Right lobe of liver (tissue), 6 donors: ENCODE measurements around the gene KDELR3. TPM values are rescaled to one million over a fixed set of nuclear protein-coding genes. Genes with fewer than 3 reads are reported as not detected.

Experiments
- ATAC-seq, 4 donors: fragments of 200-7000 bp; cut with Tn5 transposase; one replicate each; pipeline ENCODE4 v1.9.1; 2020; ENCODE audit warnings: mild to moderate bottlenecking in 4 of 4, moderate library complexity in 4 of 4
- DNase-seq, 3 donors: peaks; one replicate each; pipeline ENCODE4 v3.0.0-alpha.2; 2020
- H3K27ac ChIP-seq, 3 donors: fragments of 200-600 bp; one replicate each; pipeline ENCODE4 v1.8.0; 2022
- H3K27me3 ChIP-seq, 2 donors: fragments of 200-600 bp; one replicate each; pipeline ENCODE4 v1.8.0; 2022
- H3K36me3 ChIP-seq, 4 donors: fragments of 200-600 bp; sonication (generic) in 1 of 4; one replicate each; pipeline versions ENCODE4 v1.5.1 to v1.8.0; 2017 to 2022; ENCODE audit warnings: control low read depth in 1 of 4
- H3K4me1 ChIP-seq, 4 donors: fragments of 200-600 bp; sonication (generic) in 1 of 4; one replicate each; pipeline versions ENCODE4 v1.5.1 to v1.8.0; 2017 to 2022; ENCODE audit warnings: control low read depth in 1 of 4
- H3K4me3 ChIP-seq, 3 donors: fragments of 200-600 bp; one replicate each; pipeline ENCODE4 v1.8.0; 2022
- H3K9me3 ChIP-seq, 4 donors: fragments of 200-600 bp; sonication (generic) in 1 of 4; one replicate each; pipeline versions ENCODE4 v1.5.1 to v1.8.0; 2017 to 2022; ENCODE audit warnings: control low read depth in 1 of 4
- POLR2A ChIP-seq: fragments of 450-650 bp; IDR thresholded peaks from one replicate; pipeline ENCODE4 v1.6.1; 2017; ENCODE audit warnings: antibody characterized with exemption, mild to moderate bottlenecking
- WGBS: methylation state at CpG from one replicate; pipeline ENCODE4 v1.1.6; 2018; ENCODE audit warnings: low coverage, low lambda C conversion rate; ENCODE audit not compliant: insufficient coverage; ENCODE audit errors: missing lambda C conversion rate; 5-methylcytosine and 5-hydroxymethylcytosine counted together
- intact Hi-C, 2 donors: fragments of 100-400 bp; cut with DNase I; formaldehyde crosslinking; loops; one replicate each; pipeline versions ENCODE4 v1.11.2 to v1.14.1; 2022
- total RNA-seq, 6 experiments: library from RNA; depleted of rRNA in 2 of 6; stranded (reverse); fragments of >200 nt in 2 of 6; fragmentation: NEBNext Ultra II Directional in 3 of 6; extraction: Animal tissue kit (Norgen Biotek cat#: 25700) in 3 of 6; gene quantifications; one replicate each; pipeline versions ENCODE4 v1.1.0 to v1.2.4, GENCODE V29; 2016 to 2023
- TF ChIP-seq, protein P1 (sequence below), 4 donors: fragments of 200-600 bp in 3 of 4; fragments of 450-650 bp in 1 of 4; IDR thresholded peaks; one replicate each; pipeline versions ENCODE4 v1.5.1 to v1.8.0; 2016 to 2022; ENCODE audit warnings: antibody characterized with exemption in 4 of 4, mild to moderate bottlenecking in 2 of 4
- donor health status: DM: no; HTN: yes; CAD: no.
- donor health status: DM: no; HTN: no; CAD: no.
- donor health status: DM: no; HTN: no; CAD: no.
- donor health status: DM: no; HTN: yes; CAD: no.
- donor health status: DM: no; HTN: yes; CAD: no.

The KDELR3 gene
- total RNA-seq, 6 experiments from 2014 or later, result 2.4 to 53.8 (median 12.8) TPM

DNA sequence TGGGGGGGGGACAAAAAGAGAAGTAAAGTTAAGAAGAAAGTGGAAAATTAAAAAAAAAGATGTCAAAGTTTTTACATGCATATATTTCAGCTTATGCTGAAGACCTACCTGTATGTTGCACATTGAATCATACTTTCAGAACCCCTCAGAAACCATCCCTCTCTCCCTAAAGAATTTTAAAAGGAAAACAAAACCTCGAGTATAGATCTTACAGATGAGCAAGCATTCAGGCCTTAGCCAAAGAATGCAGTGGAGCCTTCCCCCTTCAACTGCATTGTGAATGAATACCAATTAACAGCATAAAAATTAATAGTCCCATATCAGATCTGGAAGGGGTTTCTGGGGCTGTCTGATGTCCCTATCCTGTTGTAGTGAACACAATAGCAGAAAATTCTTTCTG lies 16.3 kb downstream of the KDELR3 start:
- no peak for TF ChIP-seq POLR2A
- TF ChIP-seq, protein P1, sequence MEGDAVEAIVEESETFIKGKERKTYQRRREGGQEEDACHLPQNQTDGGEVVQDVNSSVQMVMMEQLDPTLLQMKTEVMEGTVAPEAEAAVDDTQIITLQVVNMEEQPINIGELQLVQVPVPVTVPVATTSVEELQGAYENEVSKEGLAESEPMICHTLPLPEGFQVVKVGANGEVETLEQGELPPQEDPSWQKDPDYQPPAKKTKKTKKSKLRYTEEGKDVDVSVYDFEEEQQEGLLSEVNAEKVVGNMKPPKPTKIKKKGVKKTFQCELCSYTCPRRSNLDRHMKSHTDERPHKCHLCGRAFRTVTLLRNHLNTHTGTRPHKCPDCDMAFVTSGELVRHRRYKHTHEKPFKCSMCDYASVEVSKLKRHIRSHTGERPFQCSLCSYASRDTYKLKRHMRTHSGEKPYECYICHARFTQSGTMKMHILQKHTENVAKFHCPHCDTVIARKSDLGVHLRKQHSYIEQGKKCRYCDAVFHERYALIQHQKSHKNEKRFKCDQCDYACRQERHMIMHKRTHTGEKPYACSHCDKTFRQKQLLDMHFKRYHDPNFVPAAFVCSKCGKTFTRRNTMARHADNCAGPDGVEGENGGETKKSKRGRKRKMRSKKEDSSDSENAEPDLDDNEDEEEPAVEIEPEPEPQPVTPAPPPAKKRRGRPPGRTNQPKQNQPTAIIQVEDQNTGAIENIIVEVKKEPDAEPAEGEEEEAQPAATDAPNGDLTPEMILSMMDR (IDR thresholded peaks at IDR 0.05), result no peak
- whole genome bisulfite sequencing, result 100% methylated on average over 1 of the region's 1 CpG
- Histone ChIP-seq H3K4me1 (no peaks in the 10 kb centered on the region), H3K27me3 (no peaks in the 10 kb centered on the region), H3K9me3 (no peaks in the 10 kb centered on the region), H3K4me3 (no peak overlapping the region), H3K36me3 (peaks cover 16 to 84% (median 62%) of the 10 kb centered on the region in 4 donors), H3K27ac (no peak overlapping the region)
- DNase-seq (no peak), ATAC-seq (no peak)
- intact Hi-C loops, result no loop called here

DNA sequence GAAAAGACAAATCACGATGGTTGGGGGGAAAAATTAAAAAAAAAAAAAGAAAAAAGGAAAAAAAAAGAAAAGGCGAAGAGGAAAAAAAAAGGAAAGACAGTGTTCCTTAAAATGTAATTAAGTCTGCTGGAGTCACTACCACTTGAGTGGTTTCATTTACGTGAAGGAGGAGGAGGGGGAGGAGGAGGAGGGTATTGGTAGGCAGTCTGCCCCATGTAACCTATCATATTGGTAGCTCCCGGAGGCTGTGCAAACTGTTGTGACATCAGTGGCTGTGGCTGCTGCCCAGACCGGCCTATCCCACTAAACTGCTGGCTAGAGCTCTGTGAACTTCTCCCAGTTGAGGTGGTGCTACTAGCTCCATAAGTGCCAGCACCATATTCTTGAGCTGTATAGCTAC lies 17.9 kb downstream of the KDELR3 start:
- ATAC-seq (peak; percentile 60 to 88 (median 70)), DNase-seq (peak in 2 of 3 donors; percentile 36 to 69)
- no peak overlapping the region for H3K27ac ChIP-seq
- WGBS, result 58% methylated on average over 5 of the region's 5 CpGs
- no peaks in the 10 kb centered on the region for H3K27me3 ChIP-seq
- H3K4me1 ChIP-seq, result peaks cover 0 to 7% (median 2%) of the 10 kb centered on the region in 4 donors
- H3K36me3 ChIP-seq, result peaks cover 31 to 99% (median 77%) of the 10 kb centered on the region in 4 donors
- H3K9me3 ChIP-seq, result no peaks in the 10 kb centered on the region
- TF ChIP-seq POLR2A, result no peak
- TF ChIP-seq, protein P1 (IDR thresholded peaks at IDR 0.05), result no peak
- intact Hi-C loops, result no loop called here
- no peak overlapping the region for H3K4me3 ChIP-seq

GRCh38 chr22:38487946-38488345 lies 20.1 kb downstream of the KDELR3 start:
- H3K4me3 ChIP-seq, result no peak overlapping the region
- no peak overlapping the region for H3K27ac ChIP-seq
- DNase-seq, result no peak
- H3K36me3 ChIP-seq, result peaks cover 35 to 98% (median 80%) of the 10 kb centered on the region in 4 donors
- H3K4me1 ChIP-seq, result peaks cover 0 to 13% (median 6%) of the 10 kb centered on the region in 4 donors
- H3K9me3 ChIP-seq, result no peaks in the 10 kb centered on the region
- 79% methylated on average over 4 of the region's 6 CpGs for WGBS
- no peak for ATAC-seq
- no peak for TF ChIP-seq POLR2A
- TF ChIP-seq, protein P1 (IDR thresholded peaks at IDR 0.05), result no peak
- no peaks in the 10 kb centered on the region for H3K27me3 ChIP-seq
- intact Hi-C loops, result no loop called here

DNA sequence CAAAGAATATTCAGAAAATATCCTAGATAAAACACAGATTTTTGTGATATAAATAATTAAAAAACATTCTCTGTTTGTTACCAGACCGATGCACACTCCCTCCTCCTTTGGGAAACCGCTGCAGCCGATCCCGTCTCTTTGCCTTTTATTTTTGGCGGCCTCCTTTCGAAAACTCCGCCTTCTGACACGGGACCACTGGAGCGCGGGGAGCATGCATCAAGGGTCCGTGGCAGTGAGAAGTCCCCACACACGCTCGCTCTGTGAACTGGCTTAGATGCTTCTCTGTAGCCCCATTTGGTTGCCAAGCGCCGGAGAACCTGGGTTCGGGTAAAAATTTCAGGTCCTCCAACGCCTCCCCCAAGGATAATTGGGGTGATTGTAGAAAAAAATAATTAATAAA lies 21.2 kb downstream of the KDELR3 start:
- H3K27ac ChIP-seq, result no peak overlapping the region
- intact Hi-C loops, result no loop called here
- H3K4me3 ChIP-seq, result no peak overlapping the region
- peaks cover 0 to 13% (median 6%) of the 10 kb centered on the region in 4 donors for H3K4me1 ChIP-seq
- no peak for ATAC-seq
- WGBS, result 95% methylated on average over 17 of the region's 17 CpGs
- H3K9me3 ChIP-seq, result no peaks in the 10 kb centered on the region
- H3K27me3 ChIP-seq, result no peaks in the 10 kb centered on the region
- H3K36me3 ChIP-seq, result peaks cover 46 to 99% (median 80%) of the 10 kb centered on the region in 4 donors
- DNase-seq, result no peak
- TF ChIP-seq POLR2A, result no peak
- TF ChIP-seq, protein P1 (IDR thresholded peaks at IDR 0.05), result no peak
